Lung (tissue), 12 donors: ENCODE measurements around the gene HSF2BP. TPM values are rescaled to one million over a fixed set of nuclear protein-coding genes. Genes with fewer than 3 reads are reported as not detected.

Experiments
- ATAC-seq: fragments of 200-7000 bp; cut with Tn5 transposase; one replicate; pipeline ENCODE4 v1.9.1; 2020; ENCODE audit warnings: moderate number of reproducible peaks; ENCODE audit not compliant: insufficient read depth, low FRiP score
- DNase-seq, 3 donors: peaks; one replicate each; pipeline ENCODE4 v3.0.0-alpha.2; 2013 to 2017
- H3K27ac ChIP-seq, 2 donors: one replicate each; pipeline ENCODE4 v1.5.1; 2013; ENCODE audit warnings: mild to moderate bottlenecking in 2 of 2, moderate library complexity in 2 of 2, control low read depth in 1 of 2, inconsistent platforms in 1 of 2, low read depth in 1 of 2, low read length in 1 of 2
- H3K27me3 ChIP-seq, 3 donors: one replicate each; pipeline ENCODE4 v1.5.1; 2013; ENCODE audit warnings: low read length in 2 of 3; ENCODE audit not compliant: control insufficient read depth in 3 of 3, insufficient read depth in 3 of 3
- H3K36me3 ChIP-seq, 4 donors: one replicate each; pipeline ENCODE4 v1.5.1; 2013; ENCODE audit warnings: low read length in 4 of 4, mild to moderate bottlenecking in 1 of 4, moderate library complexity in 1 of 4; ENCODE audit not compliant: control insufficient read depth in 4 of 4, insufficient read depth in 4 of 4
- H3K4me1 ChIP-seq, 5 donors: one replicate each; pipeline ENCODE4 v1.5.1; 2013; ENCODE audit warnings: low read length in 5 of 5, mild to moderate bottlenecking in 2 of 5, moderate library complexity in 1 of 5; ENCODE audit not compliant: control insufficient read depth in 5 of 5, insufficient read depth in 5 of 5
- H3K4me3 ChIP-seq: one replicate; pipeline ENCODE4 v1.5.1; 2013; ENCODE audit warnings: mild to moderate bottlenecking, control low read depth, moderate library complexity
- H3K9ac ChIP-seq, 2 donors: one replicate each; pipeline ENCODE4 v1.5.1; 2013; ENCODE audit warnings: low read length in 2 of 2, control low read depth in 1 of 2; ENCODE audit not compliant: insufficient read depth in 1 of 2
- H3K9me3 ChIP-seq, 4 donors: one replicate each; pipeline ENCODE4 v1.5.1; 2013; ENCODE audit warnings: low read length in 3 of 4, mild to moderate bottlenecking in 1 of 4, moderate library complexity in 1 of 4; ENCODE audit not compliant: control insufficient read depth in 4 of 4, insufficient read depth in 3 of 4
- CTCF ChIP-seq: IDR thresholded peaks from 2 replicates; pipeline ENCODE4 v1.5.1; 2012; ENCODE audit warnings: mild to moderate bottlenecking; ENCODE audit errors: control extremely low read depth, extremely low read depth
- WGBS, 2 donors: extraction: QIAGEN DNeasy Blood & Tissue Kit; methylation state at CpG; one replicate each; pipeline ENCODE4 v1.1.7; 2013; 5-methylcytosine and 5-hydroxymethylcytosine counted together
- polyA plus RNA-seq, 2 donors: library from polyadenylated mRNA; stranded (reverse); fragments of 200-250 nt; gene quantifications; one replicate each; pipeline ENCODE4 v1.2.1, GENCODE V29; 2013
- total RNA-seq, 2 donors: library from RNA; depleted of rRNA in 1 of 2; stranded (reverse); fragments of >200 nt in 1 of 2; gene quantifications; one replicate each; pipeline ENCODE4 v1.2.1, GENCODE V29; 2014 to 2021
- donor health status: control.
- donor health status: control.
- donor health status: Bipolar disorder and iron deficiency.
- donor health status: healthy.
- donor health status: DM: yes; HTN: yes; CAD: no.

HSF2BP gene
- total and polyA plus RNA-seq, 4 donors = 0.46 to 0.71 (median 0.57) TPM

GRCh38 chr21:43657355-43658087 is 1.8 kb downstream of the HSF2BP start:
- Histone ChIP-seq H3K36me3 (peaks cover 0 to 8% (median 3%) of the 10 kb centered on the region in 4 donors), H3K27ac (peak overlapping the region in 1 of 2 donors; percentile 65), H3K27me3 (no peaks in the 10 kb centered on the region), H3K4me3 (no peak overlapping the region), H3K9me3 (no peaks in the 10 kb centered on the region), H3K9ac (no peak overlapping the region), H3K4me1 (peaks cover 0 to 18% (median 9%) of the 10 kb centered on the region in 5 donors)
- DNase-seq (no peak), ATAC-seq (no peak)
- 63 to 64% methylated on average over 46 of the region's 46 CpGs for WGBS, 2 donors
- no peak for TF ChIP-seq CTCF

GRCh38 chr21:43654806-43655489 is 4.3 kb downstream of the HSF2BP start:
- 93 to 94% methylated on average over 7 of the region's 7 CpGs for WGBS, 2 donors
- Histone ChIP-seq H3K4me3 (no peak overlapping the region), H3K4me1 (peaks cover 0 to 9% (median 0%) of the 10 kb centered on the region in 5 donors), H3K9ac (no peak overlapping the region), H3K9me3 (no peaks in the 10 kb centered on the region), H3K36me3 (no peaks in the 10 kb centered on the region), H3K27ac (no peak overlapping the region), H3K27me3 (no peaks in the 10 kb centered on the region)
- TF ChIP-seq CTCF = no peak
- no peak for ATAC-seq
- DNase-seq = no peak

GRCh38 chr21:43653626-43654025 is 5.7 kb downstream of the HSF2BP start:
- TF ChIP-seq CTCF = no peak
- peaks cover 0 to 4% (median 0%) of the 10 kb centered on the region in 5 donors for H3K4me1 ChIP-seq
- no peak for DNase-seq
- no peaks in the 10 kb centered on the region for H3K9me3 ChIP-seq
- H3K4me3 ChIP-seq = no peak overlapping the region
- no peaks in the 10 kb centered on the region for H3K27me3 ChIP-seq
- WGBS, 2 donors = 96 to 97% methylated on average over 6 of the region's 6 CpGs
- H3K9ac ChIP-seq = no peak overlapping the region
- H3K36me3 ChIP-seq = no peaks in the 10 kb centered on the region
- H3K27ac ChIP-seq = no peak overlapping the region
- no peak for ATAC-seq
